ENCODE results near the gene RASSF1.
A peak's percentile ranks its signal among the peaks of the same experiment; 100 is the strongest.

Gene RASSF1

GRCh38 chr3:50299929-50300680 lies 40.5 kb downstream of the RASSF1 start:
- no peak for DNase-seq (ENCODE audit: low read depth)

- DNase-seq (ENCODE audit: low read depth) = no peak
These were observed 41.1 kb downstream of the RASSF1 start for GRCh38 chr3:50299638-50299928.

GRCh38 chr3:50298836-50299637 lies 41.6 kb downstream of the RASSF1 start, which contains the start of the genes HYAL3 and NAA80:
HYAL3 (minus strand) TSS chr3:50299405; CDS start chr3:50295602, 3,803 bp downstream.
NAA80 (minus strand) TSS chr3:50299405; CDS start chr3:50297463, 1,942 bp downstream.
- DNase-seq (ENCODE audit: low read depth) = peak; percentile 99

- no peak for DNase-seq (ENCODE audit: low read depth)
These were observed 42.5 kb downstream of the RASSF1 start for GRCh38 chr3:50297896-50298725.

- no peak for DNase-seq (ENCODE audit: low read depth)
These were observed 43.3 kb downstream of the RASSF1 start for GRCh38 chr3:50297384-50297775.

GRCh38 chr3:50296721-50297383 lies 43.8 kb downstream of the RASSF1 start:
- DNase-seq (ENCODE audit: low read depth) = no peak

- DNase-seq (ENCODE audit: low read depth) = no peak
These were observed 44.8 kb downstream of the RASSF1 start for GRCh38 chr3:50295553-50296431.

GRCh38 chr3:50294492-50295403 lies 45.9 kb downstream of the RASSF1 start:
- DNase-seq (ENCODE audit: low read depth) = no peak

- no peak for DNase-seq (ENCODE audit: low read depth)
These were observed 46.5 kb downstream of the RASSF1 start for GRCh38 chr3:50294089-50294488.

GRCh38 chr3:50293079-50293801 lies 47.4 kb downstream of the RASSF1 start:
- DNase-seq (ENCODE audit: low read depth) = no peak

- peak; percentile 95 for DNase-seq (ENCODE audit: low read depth)
These were observed 48.2 kb downstream of the RASSF1 start, which contains the start of gene IFRD2 for GRCh38 chr3:50292159-50293078. IFRD2 (minus strand) TSS chr3:50292429; CDS start chr3:50292274, 155 bp downstream.

- no peak for DNase-seq (ENCODE audit: low read depth)
These were observed 50.4 kb downstream of the RASSF1 start for GRCh38 chr3:50290161-50290641.

- no peak for DNase-seq (ENCODE audit: low read depth)
These were observed 51.5 kb downstream of the RASSF1 start for GRCh38 chr3:50289130-50289529.

GRCh38 chr3:50288387-50289007 lies 52.1 kb downstream of the RASSF1 start:
- DNase-seq (ENCODE audit: low read depth) = no peak

GRCh38 chr3:50287262-50287661 lies 53.4 kb downstream of the RASSF1 start:
- no peak for DNase-seq (ENCODE audit: low read depth)

- DNase-seq (ENCODE audit: low read depth) = no peak
These were observed 54.1 kb downstream of the RASSF1 start for GRCh38 chr3:50286322-50287227.
